IPS-15b (cell line): ENCODE measurements around the gene RWDD1.

Source experiments
- H3K27me3 ChIP-seq: one replicate; pipeline ENCODE4 v1.6.1; 2013; ENCODE audit warnings: low read length; ENCODE audit not compliant: control insufficient read depth, insufficient read depth
- H3K36me3 ChIP-seq: one replicate; pipeline ENCODE4 v1.6.1; 2013; ENCODE audit warnings: low read length; ENCODE audit not compliant: control insufficient read depth, insufficient read depth
- H3K4me1 ChIP-seq: one replicate; pipeline ENCODE4 v1.6.1; 2013; ENCODE audit warnings: mild to moderate bottlenecking, low read length; ENCODE audit not compliant: control insufficient read depth, insufficient read depth
- H3K4me3 ChIP-seq: one replicate; pipeline ENCODE4 v1.5.1; 2013; ENCODE audit warnings: low read depth, low read length
- H3K9ac ChIP-seq: one replicate; pipeline ENCODE4 v1.6.1; 2013; ENCODE audit warnings: low read depth, mild to moderate bottlenecking, low read length
- H3K9me3 ChIP-seq: one replicate; pipeline ENCODE4 v1.6.1; 2013; ENCODE audit warnings: mild to moderate bottlenecking, low read length; ENCODE audit not compliant: control insufficient read depth, insufficient read depth

RWDD1 gene

GRCh38 chr6:116624036-116624805, 52.9 kb downstream of the RWDD1 start:
- H3K4me1 ChIP-seq, result no peaks in the 10 kb centered on the region

GRCh38 chr6:116625872-116626271, 54.6 kb downstream of the RWDD1 start:
- no peaks in the 10 kb centered on the region for H3K27me3 ChIP-seq
- no peak overlapping the region for H3K4me3 ChIP-seq
- H3K4me1 ChIP-seq, result no peaks in the 10 kb centered on the region
- no peaks in the 10 kb centered on the region for H3K36me3 ChIP-seq
- H3K9ac ChIP-seq, result no peak overlapping the region
- no peaks in the 10 kb centered on the region for H3K9me3 ChIP-seq

More at GRCh38 chr6:116624036-116624805, 52.9 kb downstream of the RWDD1 start:
- Histone ChIP-seq H3K4me3 (no peak overlapping the region), H3K27me3 (no peaks in the 10 kb centered on the region), H3K36me3 (no peaks in the 10 kb centered on the region), H3K9ac (no peak overlapping the region), H3K9me3 (no peaks in the 10 kb centered on the region)

- Histone ChIP-seq H3K27me3 (no peaks in the 10 kb centered on the region), H3K4me1 (no peaks in the 10 kb centered on the region), H3K36me3 (peaks cover 3% of the 10 kb centered on the region), H3K4me3 (no peak overlapping the region), H3K9me3 (no peaks in the 10 kb centered on the region), H3K9ac (no peak overlapping the region)
Observed at GRCh38 chr6:116629563-116629981, 58.3 kb downstream of the RWDD1 start.

GRCh38 chr6:116631379-116631990, 60.2 kb downstream of the RWDD1 start:
- Histone ChIP-seq H3K27me3 (no peaks in the 10 kb centered on the region), H3K36me3 (peaks cover 3% of the 10 kb centered on the region), H3K4me1 (no peaks in the 10 kb centered on the region), H3K4me3 (no peak overlapping the region), H3K9ac (no peak overlapping the region), H3K9me3 (no peaks in the 10 kb centered on the region)

- Histone ChIP-seq H3K27me3 (no peaks in the 10 kb centered on the region), H3K9me3 (no peaks in the 10 kb centered on the region), H3K36me3 (peaks cover 3% of the 10 kb centered on the region), H3K9ac (no peak overlapping the region), H3K4me3 (no peak overlapping the region), H3K4me1 (no peaks in the 10 kb centered on the region)
Observed at GRCh38 chr6:116633685-116634084, 62.4 kb downstream of the RWDD1 start.
